ENCODE data around the gene ME1. TPM values are rescaled to one million over a fixed set of nuclear protein-coding genes. Genes with fewer than 3 reads are reported as not detected.
"Not testable (repeated sequence)": the region's sequence is repeated elsewhere in the genome, so short reads cannot be mapped to it uniquely, and the experiment has no call there.

Gene ME1
- polyA plus RNA-seq, 1 donor, result 1.6 TPM

DNA sequence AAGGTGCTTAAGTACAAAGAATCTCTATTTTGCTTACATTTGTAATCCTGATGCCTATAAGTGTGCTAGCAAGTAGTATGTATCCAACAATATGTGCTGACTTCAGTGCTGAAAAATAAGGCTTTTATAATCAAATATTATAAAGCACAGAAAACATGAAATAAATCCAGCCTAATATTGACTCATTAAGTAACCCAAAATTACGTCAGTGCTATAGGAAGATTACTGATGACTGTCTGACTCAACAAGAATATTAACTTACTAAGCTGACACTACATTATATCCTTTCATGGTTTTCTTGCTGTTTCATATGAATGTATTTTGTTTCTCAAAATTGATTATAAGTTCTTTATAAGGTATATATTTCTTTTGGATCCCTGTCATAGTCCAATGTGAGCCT is 76.1 kb downstream of the ME1 start:
- DNase-seq (ENCODE audit: low read depth), result no peak

DNA sequence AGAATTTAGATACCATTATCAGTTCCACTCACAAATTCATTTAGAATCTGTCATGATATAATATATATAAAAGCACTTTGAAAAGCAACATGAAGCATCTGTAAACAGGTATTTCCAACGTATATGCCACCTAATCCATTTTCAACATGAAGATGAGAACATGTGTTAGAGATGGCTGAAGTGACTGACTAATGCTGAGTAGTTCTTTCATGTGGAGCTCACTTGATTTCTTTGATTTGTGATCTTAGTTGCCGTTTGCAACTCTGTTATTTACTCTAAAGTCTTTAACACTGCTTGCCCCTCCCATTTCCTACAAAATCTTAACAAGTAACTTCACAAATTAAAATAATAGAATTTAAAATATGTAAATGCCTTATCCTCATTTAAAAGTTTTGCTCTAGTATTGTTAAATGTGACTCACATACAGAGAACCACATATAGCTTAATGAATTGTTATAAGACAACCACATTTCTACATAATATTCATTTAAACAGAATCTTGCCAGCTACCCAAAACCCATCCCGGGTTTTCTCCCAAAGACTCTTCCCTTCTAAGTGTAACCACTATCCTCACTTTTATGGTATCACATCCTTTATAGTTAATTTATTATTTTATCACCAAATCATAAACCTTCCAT is 78.3 kb downstream of the ME1 start:
- DNase-seq (ENCODE audit: low read depth), result no peak

DNA sequence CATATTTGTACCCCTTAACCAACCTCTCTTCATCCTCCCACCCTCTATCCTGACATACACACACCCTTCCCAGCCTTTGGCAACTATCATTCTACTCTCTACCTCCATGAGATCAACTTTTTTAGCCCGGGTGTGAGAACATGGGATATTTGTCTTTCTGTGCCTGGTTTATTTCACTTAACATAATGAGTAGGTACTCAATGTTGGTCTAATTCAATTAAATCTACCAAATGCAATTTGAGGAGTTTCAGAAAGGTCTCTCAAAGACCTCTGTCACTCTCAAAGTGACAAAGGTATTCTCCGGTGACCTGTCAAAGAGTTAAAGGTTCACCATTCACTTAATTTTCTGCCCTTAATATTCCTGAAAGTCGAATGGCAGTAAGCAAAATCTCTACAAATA is 87.7 kb downstream of the ME1 start:
- DNase-seq (ENCODE audit: low read depth), result no peak

DNA sequence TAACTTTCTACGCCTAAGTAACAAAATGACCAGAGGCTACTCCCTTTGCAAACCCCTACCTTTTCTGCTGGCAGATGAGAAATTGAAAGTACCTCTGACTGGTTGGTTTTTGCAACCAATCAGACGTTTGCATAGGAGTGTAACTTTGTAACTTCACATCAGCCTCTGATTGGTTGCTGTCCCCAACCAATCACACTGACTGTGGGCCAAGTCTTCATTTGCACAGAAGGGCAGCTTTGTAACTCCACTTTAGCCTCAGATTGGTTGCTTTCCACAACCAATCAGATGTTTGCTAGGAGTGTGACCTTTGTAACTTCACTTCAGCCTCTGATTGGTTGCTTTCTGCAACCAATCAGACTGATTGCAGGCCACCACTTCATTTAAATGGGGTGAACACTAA is 89.1 kb downstream of the ME1 start:
- no peak for DNase-seq (ENCODE audit: low read depth)

DNA sequence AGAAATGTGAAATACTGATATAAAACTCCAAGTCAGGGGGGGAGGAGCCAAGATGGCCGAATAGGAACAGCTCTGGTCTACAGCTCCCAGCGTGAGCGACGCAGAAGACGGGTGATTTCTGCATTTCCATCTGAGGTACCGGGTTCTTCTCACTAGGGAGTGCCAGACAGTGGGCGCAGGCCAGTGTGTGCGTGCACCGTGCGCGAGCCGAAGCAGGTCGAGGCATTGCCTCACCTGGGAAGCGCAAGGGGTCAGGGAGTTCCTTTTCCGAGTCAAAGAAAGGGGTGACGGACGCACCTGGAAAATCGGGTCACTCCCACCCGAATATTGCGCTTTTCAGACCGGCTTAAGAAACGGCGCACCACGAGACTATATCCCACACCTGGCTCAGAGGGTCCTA is 96.9 kb downstream of the ME1 start:
- DNase-seq (ENCODE audit: low read depth), result not testable (repeated sequence)

DNA sequence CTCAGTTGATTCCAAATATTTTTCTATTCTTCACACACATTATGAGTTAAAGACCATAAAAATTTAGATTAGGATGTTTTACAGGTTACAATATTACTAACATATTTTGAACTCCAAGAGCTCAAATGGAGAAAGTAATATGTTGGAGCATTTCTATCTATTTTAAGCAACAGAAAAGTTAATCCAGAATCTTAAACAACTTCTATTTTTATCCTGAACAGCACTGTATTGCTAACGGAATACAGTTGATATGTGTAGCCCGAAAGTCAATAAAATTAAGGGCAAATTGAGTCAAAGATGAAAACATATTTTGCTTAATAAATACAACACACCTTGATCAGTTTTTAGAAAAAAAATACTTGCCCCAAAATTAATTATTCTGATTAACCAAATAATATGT is 97.4 kb downstream of the ME1 start:
- DNase-seq (ENCODE audit: low read depth), result no peak

DNA sequence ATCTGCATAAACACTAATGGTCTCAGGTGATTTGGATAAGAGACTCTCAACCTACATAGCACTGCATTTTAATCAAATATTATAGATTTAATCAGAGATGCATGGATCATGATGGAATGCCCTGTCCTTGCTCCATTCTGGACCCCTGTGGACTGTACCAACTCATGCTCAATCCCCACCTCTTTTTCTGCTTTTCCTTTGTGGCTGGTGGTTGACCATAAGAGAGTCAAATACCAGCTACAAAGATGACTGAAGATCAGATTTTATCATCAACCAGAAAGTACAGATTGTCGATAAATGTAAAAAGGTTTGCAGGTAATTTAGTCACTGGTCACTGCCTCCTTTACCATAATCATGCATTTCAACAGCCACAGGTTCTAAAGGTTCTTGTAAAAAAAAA is 116.2 kb downstream of the ME1 start:
- no peak for DNase-seq (ENCODE audit: low read depth)

DNA sequence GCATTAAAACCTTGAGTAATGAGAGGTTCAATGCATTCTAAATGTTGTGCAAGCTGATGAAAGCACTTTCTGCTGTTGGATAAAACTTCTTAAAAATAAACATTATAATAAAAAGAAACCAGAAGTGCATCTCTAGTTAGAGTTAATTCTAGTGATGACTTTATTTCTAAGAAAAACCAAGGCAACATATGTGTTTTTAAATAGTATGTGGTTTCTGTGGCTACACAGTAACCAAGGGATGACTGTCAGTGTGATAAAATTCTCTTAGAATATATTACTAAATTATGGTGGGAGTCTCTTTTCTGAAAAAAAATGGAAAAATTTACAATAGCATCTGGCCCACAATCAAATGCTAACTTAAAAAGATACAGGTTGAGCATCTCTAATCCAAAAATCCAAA is 117.0 kb downstream of the ME1 start:
- no peak for DNase-seq (ENCODE audit: low read depth)

DNA sequence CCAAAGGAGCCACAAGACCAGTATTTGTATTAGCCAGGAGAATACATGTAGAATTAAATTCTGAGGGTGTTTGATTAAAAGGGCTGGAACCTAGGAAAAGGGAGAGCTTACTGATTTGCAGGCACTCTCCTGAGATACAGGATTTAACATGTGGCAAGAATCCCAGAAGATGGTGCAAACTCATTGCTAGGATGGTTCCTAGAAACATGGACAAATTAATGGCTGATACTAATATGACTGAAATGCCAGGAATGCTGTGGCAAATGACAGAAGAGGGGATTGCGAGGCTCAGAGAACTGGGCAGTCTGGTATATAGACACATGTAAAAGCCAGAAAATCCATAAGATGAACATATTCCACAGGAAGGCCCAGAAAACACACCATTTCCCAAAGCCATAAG is 119.6 kb downstream of the ME1 start:
- DNase-seq (ENCODE audit: low read depth), result no peak

DNA sequence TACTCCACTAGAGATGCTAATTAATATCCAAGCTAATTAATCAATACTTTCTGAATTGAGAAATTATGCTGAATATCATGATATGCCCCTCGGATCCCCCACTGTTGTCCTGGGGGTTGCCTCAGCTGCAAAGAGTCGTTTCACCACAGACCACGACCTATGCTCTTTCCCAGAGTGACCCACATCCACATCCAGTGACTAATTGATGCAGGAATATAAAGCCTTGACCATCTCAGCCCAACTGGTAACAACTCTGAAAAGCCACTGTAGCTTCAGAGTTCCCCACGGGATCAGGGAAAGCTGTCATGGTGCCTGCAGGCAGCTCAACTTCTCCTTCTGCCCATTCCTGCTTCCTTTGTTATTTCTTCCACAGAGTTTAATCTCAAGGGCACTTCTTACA is 120.8 kb downstream of the ME1 start:
- no peak for DNase-seq (ENCODE audit: low read depth)

DNA sequence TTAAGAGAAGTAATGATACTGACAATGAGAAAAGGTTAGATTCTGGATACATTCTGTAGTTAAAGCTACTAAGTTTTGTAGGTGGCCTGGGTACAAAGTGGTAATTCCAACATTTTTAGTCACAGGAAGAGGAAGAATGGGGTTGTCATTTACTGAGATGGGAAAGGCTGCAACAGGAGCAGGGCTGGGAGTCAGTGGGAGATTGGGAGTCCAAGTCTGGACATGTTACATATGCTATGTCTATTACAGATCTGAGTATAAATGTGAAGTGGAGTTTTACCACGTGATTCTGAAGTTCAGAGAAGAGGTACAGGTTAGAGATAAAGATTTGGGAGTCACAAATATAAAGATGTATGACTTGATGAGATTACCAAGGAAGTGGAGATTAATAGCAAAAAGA is 121.5 kb downstream of the ME1 start:
- DNase-seq (ENCODE audit: low read depth), result no peak

DNA sequence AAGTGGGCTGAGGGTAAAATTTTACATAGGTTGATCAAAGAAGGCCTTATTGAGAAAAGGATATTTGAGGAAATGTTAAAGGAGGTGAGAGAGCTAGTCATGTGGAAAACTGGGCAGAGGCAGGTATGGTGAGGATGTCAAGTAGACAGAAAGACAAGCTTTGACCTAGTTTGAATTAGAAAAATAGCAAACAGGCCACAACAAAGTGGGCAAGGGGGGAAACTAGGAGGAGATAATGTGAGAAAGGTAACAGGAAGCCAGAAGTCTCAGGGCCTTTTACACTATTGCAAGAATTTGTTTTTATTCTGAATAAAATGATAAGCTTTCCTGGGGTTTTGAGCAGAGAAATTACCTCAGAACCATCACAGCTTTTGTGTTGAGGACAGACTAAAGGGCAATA is 122.0 kb downstream of the ME1 start:
- DNase-seq (ENCODE audit: low read depth), result no peak

DNA sequence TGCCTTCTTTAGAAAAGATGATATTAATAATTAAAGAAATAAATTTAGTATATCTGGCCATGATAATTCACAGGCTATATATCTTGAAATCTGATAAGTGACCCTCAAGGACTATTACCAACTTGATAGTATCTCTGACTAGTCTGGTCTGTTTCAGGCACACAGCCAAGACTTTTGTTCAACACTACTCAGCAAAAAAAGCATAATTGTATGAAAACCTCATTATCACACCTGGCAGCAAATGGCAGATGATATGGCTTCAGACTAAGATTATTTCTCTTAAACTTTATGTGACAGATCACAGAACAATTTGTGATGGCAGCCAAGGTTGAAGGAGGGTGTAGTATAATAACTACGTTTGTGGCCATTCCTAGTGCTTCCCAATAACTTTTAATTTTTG is 123.0 kb downstream of the ME1 start:
- DNase-seq (ENCODE audit: low read depth), result no peak

DNA sequence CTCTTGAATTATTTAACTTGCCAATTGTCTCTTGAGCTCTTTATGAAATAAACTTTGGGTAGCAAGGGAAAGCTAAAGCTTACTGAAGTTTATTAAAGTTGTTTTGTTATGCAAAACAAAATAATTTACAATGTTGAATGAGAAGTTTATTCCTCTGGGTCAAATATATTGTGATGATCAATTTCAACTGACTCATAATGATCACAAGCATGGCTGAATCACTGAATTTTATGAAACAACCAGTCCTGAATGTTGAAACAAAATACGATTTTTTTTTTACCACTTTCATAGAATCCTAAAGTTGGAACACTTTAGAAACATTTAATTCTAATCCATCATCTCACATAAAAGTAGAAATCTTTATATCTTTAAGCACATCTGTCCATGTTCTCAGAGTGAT is 127.4 kb downstream of the ME1 start:
- DNase-seq (ENCODE audit: low read depth), result no peak

DNA sequence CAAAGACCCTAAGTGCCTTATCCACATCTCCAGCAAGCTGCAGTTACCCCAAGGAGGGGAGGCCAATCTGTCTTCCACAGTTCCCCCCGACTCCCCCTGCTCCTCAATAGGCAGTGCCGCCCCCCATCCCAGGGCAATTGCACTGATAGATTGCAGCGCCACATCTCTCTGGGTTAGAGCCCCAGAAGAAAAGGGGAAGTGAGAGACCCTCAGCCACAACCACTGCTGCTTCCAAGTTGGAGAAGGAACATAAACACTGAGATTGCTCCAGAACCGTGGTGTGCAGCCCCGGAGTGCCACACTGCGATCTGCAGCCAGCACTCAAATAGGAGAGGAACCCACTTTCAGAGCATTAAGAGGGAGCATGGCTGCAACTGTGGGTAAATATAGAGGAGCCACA is 136.2 kb downstream of the ME1 start:
- DNase-seq (ENCODE audit: low read depth), result no peak

DNA sequence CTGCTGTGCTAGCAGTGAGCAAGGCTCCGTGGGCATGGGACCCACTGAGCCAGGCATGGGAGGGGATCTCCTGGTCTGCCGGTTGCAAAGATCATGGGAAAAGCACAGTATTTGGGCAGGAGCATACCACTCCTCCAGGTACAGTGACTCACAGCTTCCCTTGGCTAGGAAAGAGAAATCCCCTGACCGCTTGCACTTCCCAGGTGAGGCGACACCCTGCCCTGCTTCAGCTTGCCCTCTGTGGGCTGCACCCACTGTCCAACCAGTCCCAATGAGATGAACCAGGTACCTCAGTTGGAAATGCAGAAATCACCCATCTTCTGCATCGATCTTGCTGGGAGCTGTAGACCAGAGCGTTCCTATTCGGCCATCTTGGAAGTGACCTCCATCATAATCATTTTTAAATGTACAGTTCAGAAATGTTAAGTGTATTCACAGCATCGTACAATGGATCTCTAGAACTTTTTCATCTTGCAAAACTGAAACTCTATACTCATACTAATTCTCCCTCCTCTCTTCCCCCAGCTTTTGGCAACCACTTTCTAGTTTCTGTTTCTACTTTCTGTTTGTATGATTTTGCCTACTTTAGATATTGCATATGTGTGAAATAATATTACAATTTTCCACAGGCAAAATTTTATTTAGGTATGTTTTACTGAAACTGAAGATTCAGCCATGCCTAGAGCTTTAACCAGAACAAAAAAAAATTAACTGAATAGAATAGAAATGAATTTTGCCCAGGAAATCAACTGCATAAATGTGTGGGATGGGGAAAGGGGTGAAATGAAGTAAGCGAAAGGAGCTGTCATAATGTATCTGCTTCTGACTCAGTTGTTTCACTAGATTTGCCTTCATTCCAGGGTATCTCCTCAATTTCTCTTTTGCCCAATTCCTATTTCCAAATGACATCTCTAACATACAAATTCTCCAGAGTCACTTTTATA is 137.7 kb downstream of the ME1 start:
- DNase-seq (ENCODE audit: low read depth), result no peak

DNA sequence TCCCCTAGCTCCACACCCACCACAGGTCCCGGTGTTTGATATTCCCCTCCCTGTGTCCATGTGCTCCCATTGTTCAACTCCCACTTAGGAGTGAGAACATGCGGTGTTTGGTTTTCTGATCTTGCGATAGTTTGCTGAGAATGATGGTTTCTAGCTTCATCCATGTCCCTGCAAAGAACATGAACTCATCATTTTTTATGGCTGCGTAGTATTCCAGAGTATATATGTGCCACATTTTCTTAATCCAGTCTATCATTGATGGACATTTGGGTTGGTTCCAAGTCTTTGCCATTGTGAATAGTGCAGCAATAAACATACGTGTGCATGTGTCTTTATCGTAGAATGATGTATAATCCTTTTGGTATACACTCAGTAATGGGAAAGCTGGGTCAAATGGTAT is 143.6 kb downstream of the ME1 start:
- DNase-seq (ENCODE audit: low read depth), result not testable (repeated sequence)

DNA sequence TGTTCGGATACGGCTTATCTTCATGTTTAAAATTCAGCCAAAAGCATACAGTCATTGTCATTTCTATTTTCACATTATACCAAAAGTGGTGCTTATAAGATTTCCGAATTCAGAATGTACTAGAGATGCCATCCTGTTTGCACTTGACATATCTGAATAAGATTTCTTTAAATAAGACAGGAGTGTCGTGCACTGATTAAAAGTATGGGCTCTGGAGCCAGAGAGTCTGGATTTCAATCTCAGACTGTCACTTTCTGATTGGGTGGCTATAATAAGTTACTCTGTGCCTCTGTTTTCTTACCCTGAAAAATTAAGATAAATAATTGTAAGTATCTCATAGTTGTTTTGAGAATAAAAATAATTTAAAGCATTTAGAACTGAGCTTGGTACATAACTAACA is 144.9 kb downstream of the ME1 start:
- DNase-seq (ENCODE audit: low read depth), result no peak

DNA sequence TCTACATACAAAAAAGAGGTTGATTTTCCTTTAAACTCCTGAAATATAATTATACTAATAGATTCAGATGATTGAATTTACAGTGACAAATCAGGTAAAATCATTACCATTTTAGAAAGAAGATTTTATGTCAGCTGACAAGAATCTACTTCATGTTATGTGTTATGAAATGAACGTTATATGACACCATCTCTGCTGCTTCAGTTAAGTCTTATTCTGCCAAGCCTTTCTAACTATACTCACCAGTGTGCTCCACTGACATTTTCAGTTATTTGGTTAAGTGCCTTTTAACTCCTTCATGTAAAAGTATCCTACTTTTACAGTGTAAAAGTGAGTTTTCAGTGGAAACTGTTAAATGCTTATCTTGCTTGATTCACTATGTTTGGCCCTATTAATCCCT is 157.3 kb downstream of the ME1 start:
- peak; percentile 9 for DNase-seq (ENCODE audit: low read depth)

DNA sequence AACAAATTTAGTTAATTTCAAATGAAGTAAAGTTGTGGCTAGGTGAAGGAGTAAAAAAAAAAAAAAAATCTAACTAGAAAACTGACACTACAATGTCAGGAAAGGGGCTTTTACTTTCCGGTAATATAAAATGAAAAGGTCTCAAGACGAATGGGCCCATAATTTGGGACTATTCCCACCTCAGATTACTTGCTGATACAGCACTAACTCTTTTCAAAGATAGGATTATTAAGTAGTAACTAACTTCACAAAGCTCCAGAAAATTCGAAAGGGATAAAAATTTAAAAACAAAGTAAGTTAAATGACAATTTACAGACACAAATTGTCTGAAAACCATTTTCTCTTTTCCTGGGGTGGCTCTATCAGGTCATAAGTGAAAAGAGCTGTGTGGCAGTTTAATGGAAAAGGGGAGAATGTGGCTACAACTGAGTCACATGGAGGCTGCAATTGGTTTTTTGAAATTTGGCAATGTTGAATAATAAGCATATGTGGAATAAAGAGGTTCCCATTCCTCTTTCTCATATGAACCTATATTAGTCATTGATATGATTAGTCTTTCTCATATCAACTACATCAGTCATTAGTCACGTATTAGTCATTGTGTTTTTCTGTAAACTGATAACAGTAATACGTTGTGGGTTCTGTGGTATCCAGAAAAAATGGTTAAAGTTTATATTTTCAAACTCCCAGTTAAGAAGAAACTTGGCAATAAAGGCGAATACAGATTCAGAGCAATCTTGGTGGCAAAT is 159.7 kb downstream of the ME1 start:
- DNase-seq (ENCODE audit: low read depth), result no peak

DNA sequence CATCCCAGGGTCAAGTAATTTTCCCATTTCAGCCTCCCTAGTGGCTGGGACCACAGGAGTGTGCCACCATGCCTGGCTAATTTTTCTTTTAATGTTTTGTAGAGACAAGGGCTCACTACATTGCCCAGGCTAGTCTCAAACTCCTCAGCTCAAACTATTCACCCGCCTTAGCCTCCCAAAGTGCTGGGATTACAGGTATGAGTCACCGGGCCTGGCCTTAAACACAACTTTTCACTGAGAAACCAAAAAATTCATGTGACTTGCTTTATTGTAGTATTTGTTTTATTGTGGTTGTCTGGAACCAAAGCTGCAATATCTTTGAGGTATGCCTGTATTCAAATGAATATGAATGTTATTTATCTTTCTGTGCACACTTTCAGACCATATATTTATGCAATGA is 165.5 kb downstream of the ME1 start:
- DNase-seq (ENCODE audit: low read depth), result no peak

DNA sequence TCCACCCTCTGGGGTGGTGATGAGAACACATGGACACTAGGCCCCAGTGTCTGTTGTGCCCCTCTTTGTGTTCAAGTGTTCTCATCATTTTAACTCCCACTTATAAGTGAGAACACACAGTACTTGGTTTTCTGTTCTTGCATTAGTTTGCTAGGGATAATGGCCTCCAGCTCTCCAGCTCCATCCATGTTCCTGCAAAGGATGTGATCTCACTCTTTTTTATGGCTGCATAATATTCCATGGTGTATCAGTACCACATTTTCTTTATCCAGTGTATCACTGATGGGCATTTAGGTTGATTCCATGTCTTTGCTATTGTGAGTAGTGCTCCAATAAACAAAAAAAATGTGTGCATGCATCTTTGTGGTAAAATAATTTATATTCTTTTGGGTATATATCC is 170.3 kb downstream of the ME1 start:
- DNase-seq (ENCODE audit: low read depth), result no peak

DNA sequence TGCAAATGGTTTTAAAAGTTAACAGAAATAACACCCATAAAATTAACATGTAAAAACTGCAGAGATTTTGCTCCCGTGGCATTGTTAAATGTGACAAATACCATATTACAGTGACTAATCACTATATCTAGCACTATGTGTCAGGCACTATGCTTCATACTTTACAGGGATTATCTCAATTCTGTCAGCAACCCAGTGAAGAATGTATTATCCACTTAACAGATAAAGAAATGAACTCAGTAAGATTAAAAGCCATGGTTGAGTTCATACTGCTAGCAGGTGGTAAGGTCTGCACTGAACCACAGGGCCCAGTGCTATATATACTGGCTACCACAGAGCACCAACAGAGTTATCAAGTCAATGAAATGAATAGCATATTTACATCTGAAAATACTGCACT is 172.3 kb downstream of the ME1 start:
- no peak for DNase-seq (ENCODE audit: low read depth)
